OCI-M2 (cell line): ENCODE measurements around the gene MPHOSPH6.
"Not testable (repeated sequence)": the region's sequence is repeated elsewhere in the genome, so short reads cannot be mapped to it uniquely, and the experiment has no call there.

Experiments
- DNase-seq: peaks from one replicate; lab custom pipeline; 2025; ENCODE audit not compliant: unreplicated experiment; lab: John Stamatoyannopoulos, UW

The MPHOSPH6 gene

DNA sequence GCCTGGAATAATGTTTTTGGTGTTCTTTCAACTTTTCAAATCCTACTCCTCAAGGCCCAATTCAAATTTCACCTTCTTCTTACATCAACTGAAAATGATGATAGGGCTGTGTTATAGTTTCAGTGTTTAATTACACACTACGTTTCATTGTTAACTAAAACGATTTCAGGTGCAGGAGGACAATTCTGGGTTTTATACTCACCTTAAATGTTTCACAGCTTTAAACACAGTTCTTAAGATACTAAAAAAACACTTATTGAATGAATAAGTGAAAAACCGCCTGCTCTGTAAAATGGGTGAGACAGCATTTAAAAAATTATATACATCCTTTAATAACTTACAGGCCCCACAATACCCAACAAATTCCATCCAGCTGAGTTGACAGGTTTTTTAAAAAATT lies 6.2 kb upstream of the MPHOSPH6 start:
- no peak for DNase-seq

DNA sequence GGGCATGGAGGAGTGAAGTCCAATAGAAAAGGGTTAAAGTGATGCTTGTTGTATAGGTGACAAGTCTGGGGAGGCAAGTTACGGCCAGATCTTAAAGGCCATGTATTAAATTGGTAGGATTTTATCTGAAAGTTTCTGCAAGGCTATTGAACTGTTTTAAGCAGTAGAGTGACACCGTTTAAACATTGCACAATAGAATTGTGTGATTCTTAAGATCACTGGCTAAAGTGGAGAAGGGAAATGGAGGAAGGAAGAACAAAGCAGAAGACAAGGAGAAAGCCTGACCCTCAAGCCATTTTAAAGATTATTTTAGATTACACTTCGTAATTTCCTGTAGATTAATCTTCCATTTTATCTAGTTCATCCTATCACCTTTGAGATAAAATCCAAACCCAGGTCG lies 5.6 kb upstream of the MPHOSPH6 start:
- DNase-seq = no peak

DNA sequence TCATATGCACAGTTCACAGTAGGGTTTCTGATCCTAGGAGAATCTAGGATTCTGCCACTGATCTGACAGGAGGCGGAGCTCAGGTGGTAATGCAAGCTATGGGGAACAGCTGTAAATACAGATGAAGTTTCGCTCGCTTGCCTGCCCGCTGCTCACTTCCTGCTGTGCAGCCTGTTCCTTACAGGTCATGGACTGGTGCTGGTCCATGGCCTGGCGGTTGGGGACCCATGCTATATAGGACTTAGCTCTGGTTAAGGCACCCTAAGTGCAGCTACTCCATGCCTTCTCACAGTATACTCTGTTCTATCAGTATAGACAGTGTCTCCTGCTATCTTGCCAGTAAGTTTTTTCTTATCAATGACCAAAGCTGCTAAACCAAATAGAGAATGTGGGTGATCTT lies 2.4 kb downstream of the MPHOSPH6 start:
- DNase-seq = no peak

DNA sequence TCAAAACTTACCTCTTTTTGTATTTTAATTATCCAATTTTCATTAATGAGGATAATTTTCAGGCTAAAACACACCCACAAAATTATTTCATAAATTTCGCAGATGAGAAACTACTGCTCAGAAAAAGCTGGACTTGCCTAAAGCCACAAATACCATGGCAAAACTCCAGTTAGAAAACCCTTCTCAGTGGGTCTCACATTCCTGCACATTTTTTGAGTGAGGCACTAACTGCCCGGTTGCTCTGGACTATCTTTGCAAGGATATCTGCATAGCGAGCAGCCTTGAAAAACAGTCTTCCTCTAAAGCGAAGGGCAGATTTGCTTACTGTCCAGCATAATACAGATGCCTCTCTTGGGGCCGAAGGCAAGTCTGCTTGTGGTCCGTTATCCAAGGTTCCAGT lies 9.8 kb downstream of the MPHOSPH6 start:
- DNase-seq = no peak

DNA sequence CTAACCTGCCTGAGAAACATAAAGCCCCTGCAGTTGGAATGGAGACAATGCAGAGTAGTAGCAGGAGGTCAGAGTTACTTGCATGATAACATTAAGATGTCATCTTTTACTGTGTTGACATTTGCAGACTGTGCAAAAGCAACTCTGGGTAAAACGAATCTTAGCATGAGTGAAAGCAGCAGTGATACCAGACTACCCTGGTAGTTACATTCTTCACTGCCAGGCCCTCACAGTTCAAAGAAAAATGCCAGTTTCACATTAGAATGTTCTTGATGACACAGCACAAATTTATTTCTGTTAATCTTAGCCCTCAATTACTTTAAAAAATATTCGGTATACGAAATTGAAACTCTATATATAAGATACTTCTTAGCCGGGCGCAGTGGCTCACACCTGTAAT lies 12.2 kb downstream of the MPHOSPH6 start:
- DNase-seq = no peak

DNA sequence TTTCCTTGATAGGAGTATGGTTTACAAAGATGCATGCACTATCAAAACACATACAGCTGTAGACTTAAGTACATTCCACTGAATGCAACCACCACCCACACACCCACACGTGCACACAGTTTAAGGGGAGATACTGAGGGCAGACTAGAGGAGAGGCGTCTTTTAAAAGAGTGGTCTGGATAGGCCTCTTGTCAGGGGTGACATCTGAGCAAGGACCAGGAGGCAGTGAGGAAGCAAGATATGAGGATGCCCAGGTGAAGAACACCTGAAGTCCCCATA lies 12.6 kb downstream of the MPHOSPH6 start:
- no peak for DNase-seq

DNA sequence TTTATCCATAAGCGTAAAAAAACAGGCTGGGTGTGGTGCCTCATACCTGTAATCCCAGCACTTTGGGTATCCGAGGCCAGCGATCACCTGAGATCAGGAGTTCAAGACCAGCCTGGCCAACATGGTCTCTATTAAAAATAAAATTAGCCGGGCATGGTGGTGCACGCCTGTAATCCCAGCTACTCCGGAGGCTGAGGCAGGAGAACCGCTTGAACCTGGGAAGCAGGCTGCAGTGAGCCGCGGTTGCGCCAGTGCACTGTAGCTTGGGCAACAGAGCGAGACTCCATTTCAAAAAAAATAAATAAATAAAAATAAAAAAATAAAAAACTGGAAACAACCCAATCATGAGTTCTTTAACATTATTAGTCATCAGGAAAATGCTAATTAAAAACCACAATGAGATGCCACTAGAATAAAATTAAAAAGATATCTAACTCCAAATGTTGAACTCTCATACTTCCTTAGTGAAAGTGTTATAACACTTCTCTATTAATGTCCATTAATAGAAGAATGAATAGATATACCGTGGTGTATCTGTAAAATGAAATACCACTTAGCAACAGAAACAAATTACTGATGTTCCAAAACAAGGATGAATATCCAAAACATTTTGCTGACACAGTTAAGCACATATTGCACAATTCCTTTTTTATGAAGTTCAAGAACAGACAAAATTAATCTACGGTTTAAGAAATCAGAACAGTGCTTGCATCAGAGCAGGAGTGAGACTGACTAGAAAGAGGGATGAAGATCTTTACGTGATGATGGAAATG lies 13.1 kb downstream of the MPHOSPH6 start:
- DNase-seq = no peak

DNA sequence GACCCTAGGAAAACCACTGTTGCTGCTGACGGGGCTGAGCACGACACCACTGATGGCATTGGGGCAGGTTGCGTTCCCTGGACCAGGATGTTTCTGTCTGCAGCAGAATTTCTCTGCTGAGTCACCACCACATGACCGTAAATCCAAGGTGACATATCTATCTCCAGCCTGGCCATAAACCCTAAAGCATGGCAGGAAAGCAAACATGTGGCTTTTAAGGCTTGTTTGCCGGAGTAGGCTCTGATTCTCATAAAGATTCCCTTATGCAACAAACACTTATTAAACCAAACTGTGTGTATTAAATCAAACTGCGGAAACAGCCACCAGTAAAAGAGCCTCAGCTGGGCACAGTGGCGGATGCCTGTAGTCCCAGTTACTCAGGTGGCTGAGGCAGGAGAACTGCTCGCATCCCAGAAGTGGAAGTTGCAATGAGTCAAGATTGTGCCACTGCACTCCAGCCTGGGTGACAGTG lies 17.3 kb downstream of the MPHOSPH6 start:
- DNase-seq = no peak

DNA sequence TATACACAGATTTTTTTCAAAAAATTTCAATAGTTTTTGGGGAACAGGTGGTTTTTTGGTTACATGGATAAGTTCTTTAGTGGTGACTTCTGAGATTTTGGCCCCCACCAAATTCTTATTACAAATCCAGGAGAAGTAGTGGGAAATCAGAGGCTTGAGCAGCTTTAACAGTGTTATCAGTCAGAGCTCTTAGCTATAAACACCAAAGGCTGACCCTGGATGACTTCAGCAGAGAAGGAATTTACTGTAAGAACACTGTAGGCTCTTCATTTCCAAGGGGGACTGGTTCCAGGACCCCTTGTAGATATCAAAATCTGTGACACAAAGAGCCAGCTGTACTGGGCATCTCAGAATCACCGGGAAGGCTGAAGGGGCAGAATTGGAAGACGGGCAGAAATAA lies 17.8 kb downstream of the MPHOSPH6 start:
- no peak for DNase-seq

DNA sequence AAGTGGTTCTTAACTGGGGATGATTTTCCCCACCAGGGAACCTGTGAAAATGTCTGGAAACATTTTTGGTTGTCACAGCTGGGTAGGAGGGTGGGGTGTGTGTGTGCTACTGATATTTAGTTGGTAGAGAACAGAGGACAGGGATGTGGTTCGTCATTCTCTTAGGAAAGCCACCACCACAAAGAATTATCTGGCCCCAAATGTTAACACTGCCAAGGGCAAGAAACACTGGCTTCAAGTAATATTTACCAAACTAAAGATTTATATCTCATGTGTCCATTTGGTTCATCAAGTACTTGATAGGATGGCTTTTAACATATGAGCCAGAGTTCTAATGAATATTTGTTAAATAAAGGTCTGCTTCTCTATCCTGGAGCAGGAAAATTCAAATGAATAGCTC lies 19.5 kb downstream of the MPHOSPH6 start:
- no peak for DNase-seq

DNA sequence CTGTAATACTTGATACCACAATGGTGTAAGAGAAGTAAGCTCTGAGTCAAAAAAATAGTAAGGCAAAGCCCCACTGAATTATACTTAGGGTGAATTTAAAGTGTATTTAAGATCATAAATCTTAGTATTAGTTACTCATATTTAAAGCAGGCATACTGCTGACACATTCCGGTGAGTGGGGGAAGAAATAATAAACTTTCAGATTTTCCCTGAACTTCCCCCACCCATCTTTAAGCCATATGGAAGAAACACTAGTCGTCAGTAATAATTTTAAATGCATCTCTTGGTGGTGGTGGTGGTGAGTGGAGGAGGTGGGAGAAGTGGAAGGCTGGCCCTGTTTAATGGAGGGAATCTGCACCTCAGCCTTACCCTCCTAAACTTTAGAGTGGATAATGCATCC lies 20.5 kb downstream of the MPHOSPH6 start:
- DNase-seq = no peak

DNA sequence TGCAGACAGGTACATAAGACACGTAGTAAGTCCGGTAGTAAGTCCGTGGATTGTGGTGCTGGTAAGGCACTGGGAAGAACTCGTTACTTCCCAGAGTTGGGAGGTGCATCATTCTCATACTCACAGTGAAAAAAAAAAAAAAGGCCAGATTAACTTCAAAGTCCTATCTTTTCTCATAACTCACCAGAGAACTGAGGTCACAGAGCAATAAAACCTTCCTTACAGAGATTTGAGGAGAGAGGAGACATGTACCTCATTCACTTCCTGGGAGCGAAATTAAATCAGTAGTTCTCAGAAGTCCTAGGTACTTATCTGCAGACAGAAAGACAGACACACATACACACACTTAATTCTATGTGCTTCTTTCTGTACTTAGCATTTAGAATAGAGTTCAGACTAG lies 22.5 kb downstream of the MPHOSPH6 start:
- DNase-seq = no peak

DNA sequence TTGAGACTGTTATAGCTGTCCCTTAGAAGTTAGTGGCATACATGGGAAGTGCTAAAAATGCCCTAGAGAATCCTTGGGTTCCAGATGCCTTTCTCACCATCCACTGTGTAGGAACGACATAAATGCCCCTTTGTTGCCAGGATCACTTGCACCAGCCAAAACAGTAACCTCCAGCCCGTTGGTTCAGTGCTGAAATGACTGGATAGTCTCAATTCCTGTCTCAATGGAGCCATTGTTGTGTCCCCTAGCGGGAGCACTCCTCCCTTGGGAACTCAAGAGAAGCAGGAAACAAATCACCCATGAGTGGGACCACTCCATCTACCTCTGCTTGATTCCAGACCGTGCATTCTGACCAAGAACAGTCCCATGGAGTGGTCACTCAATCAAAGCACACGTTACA lies 23.1 kb downstream of the MPHOSPH6 start:
- DNase-seq = no peak

DNA sequence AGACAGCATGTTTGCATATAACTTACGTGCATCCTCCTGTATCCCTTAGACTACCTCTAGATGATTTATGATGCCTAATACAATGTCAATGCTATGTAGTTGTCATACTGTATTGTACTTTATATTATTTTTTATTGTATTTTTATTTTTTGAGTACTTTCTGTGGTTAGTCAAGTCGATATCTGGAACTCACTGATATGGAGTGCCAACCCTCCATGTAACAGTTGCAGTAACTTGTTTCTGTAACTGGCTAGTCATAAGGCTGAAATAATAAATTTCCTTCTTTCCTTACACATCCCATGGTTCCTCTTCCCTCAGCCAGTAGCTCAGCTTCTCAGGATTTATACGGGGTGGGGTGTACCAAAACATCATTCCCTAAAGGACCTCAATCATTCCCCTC lies 23.5 kb downstream of the MPHOSPH6 start:
- DNase-seq = no peak

DNA sequence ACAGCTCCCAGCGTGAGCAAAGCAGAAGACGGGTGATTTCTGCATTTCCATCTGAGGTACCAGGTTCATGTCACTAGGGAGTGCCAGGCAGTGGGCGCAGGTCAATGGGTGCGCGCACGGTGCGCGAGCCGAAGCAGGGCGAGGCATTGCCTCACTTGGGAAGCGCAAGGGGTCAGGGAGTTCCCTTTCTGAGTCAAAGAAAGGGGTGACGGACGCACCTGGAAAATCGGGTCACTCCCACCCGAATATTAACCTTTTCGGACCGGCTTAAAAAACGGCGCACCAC lies 30.8 kb downstream of the MPHOSPH6 start:
- not testable (repeated sequence) for DNase-seq

DNA sequence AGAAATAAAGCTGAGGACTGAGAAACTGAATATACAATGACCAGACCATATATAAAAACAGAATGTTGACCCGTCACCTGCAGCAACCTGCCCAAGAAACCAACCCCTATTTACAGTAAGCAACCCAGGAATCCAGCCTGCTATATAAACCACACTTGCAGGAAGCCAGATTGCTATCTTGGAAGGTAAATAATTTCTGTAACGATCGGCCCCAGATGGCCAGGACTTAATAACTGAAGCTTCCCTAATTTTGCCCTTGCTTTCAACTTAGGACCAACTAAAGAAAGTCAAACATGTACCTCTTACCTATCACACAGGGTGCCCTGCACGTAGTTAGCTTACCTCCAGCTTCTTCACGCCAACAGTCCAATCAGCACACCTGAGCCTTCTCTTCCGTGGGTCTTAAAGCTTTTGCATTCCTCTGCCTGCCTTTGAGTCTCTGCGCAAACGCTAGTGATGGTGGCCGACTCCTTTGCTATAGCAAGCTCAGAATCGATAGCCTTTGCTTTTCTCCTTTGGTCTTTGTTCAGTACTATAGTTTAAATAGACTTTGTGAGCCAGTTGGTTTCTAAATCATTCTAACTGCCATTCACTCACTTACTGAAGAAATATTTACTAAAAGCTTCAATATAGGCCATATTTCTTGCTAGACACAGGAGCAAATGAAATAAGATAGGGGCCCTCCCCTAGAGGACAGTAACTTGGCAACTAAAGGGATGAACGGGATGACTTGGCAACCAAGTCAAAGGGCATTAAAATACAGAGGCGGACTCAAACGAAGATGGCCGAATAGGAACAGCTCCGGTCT lies 31.3 kb downstream of the MPHOSPH6 start:
- DNase-seq = no peak

DNA sequence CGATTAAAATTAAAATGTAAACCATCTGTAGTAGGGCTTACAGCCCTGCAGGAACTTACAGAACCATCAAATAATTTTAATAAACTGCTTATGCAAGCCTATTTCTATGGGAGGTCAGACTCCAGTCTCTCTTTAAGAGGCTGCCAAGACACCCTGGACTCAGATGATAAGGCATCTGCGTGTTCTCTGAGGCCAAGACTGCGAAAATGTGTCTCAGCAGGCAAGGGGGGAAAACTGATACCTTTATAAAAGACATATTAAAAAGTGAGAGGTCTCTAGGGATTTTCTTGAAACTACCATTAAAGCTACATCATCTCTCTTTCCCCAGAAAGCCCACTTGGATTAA lies 32.2 kb downstream of the MPHOSPH6 start:
- DNase-seq = no peak

DNA sequence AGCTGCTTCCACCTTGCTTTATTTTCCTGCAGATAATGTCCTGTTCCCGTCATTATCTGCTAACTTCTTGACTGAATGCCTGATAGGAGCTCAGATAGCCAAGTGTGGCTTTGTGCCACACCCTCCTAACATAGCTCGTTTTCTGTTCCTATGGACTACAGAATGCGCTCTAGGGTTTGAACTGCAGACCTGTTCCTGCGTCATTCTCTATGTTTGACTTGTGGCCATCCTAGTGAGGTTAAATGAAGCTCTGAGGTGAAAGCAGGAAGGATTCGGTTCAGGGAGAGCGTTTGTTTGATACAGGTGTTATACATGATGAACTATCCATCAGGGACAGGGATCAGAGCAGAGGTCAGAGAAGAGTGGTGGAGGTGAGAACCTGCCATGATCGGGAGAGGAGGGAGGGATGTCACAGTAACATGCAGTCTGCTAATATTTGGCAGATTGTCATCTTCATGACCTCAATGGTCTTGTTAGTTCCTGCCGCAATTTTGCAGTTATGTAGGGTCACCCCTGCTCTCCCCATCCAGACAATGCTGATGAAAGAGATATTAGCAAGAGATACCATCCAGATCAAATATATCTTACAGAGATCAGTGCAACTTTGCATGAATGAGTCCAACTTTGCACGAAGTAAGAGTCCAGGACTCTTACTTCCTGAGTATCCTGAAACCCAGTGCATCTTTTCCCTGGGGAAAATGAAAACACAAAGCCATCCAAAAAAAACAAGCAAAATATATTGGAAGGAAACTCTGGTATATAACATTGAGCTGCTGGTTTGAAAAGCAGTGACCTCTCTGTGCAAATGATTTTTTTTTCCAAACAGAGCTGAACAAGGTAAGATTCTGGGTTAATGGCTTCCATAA lies 32.8 kb downstream of the MPHOSPH6 start:
- no peak for DNase-seq

DNA sequence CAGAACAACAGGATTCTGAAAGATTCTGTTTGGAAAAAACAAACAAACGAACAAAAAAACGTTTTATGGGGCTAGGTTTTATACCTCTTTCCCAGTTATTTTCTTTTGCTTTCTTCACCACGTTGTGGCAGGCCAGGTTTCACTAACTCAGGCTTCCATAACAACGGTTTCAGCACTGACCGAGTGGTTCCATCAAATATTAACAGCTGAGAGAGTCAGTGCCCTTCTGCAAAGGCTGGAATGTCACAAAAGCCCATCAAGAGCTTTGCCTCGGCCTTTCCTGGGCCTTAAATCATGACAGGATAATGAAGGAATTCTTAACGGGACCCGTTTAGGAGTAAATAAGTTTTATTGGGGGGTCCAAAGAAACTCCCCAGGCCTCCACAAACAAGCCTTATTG lies 34.2 kb downstream of the MPHOSPH6 start:
- DNase-seq = no peak

DNA sequence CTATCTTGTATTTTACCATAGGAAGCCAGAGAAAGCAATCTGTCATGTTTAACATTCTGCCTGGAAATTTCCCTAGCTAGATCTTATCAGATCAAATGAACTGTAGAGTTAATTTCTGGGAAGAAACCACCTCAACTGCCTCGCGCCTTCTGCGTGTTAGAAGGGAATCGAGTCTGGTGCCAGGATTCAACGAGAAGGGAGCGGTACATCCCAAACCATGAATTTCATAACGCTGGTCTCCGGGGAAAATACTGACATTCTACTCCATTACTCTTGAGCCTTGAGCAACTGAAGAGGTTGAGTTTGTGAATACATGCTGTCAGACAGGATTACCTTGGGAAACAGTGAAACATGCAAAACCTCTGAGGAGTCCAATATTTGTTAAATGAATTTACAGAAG lies 35.2 kb downstream of the MPHOSPH6 start:
- no peak for DNase-seq

DNA sequence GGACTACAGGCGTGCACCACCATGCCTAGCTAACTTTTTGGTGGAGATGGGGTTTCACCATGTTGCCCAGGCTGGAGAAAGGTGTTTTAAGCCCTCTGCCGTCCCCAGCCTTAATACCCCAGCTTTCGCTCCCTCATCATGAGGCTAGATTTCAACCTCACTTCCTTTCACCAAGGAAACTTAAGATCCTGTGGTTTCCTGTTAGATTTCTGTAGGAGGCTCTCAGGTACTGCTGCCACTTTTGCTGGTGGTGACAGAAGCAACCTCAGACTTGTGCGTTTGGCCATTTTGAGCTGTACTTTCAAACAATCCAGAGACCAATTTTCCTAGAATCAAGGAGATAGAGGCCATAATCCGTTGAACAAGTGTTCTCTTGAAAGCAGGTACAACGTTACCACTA lies 36.2 kb downstream of the MPHOSPH6 start:
- no peak for DNase-seq

DNA sequence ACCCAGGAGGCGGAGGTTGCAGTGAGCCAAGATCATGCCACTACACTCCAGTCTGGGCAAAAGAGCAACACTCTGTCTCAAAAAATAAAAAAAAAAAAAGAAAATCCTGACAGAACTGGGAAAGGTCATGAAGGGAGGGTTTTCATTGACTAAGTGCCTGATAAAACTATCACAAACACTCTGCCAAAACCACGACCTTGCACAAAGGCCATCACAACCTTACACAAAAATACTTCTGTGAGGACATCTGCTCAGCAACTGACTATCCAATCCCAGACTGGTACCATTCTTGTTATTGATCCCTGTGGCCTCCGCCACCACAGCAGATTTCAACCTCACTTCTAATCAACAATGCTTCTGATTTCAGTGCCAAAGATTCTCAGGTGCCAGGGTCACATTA lies 40.1 kb downstream of the MPHOSPH6 start:
- DNase-seq = no peak
